ENCODE results near the gene GLI1.

The GLI1 gene

DNA sequence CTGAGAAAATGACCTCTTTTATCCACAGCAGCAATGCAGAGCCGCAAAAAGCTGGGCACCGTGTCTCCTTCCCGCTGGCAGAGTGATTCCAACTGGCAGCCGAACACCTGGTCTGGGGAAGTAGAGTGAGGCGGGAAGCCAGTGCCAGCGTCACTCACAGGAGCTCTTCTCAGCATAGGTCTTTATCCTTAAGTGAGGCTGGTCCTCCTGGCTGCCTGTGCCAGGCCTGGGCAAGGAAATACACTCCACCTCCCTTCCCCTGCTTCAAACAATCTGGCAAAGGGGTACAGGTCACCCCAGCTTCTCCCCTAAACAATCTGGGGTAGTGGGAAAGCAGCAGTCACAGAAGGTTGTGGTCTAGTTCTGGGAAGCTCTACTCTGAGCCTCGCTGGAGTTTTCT lies 15.3 kb downstream of the GLI1 start:
- H3K9me3 Mint-ChIP-seq: no peaks in the 10 kb centered on the region
- no peak for ATAC-seq
- peak overlapping the region; percentile 13 for H3K27ac Mint-ChIP-seq
- DNase-seq (ENCODE audit: low spot score in 2 of 2): no peak
- H3K4me3 Mint-ChIP-seq: peak overlapping the region; percentile 86
- peaks cover 78% of the 10 kb centered on the region for H3K4me1 Mint-ChIP-seq
- peaks cover 91% of the 10 kb centered on the region for H3K36me3 Mint-ChIP-seq

DNA sequence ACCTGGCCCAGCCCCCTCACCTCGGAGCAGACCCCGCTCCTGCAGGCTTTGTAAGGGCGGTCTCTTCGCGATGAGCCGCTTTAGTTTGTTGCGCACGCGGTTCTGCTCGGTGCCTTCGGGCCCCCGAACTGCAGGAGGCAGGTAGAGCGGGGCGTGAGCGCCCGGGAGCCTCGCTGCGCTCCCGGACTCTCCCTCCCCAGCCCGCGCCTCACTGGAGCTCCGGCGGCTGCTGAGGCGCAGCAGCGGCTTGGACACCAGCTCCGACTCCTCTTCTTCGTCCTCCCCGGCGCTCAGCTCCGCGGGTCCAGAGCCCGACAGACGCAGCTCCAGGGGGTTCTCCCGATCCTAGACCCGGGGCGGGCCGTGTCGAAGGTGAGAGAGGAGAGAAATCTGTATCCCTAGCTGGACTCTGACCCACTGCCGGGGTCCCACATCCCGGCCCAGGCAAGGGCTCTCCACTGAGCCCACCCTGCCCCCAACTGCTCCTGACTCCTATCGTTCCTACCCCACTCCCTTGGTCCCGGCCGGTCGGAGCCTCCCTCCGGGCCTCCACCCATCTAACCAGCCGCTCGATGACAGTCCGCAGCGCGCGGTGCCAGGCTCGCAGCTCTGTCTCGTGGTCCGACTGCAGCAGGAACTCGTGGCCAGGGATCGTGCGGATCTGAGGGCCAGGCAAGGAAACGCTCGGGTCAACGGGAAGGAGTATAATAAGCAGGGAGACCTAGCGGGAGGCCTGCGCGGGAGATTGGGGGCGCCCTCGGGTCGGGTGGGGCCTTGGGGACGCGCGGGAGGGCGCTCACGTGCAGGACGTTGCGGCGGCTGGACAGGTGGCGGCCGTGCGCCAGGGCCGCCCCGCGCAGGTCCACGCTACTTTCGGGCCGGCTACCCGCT lies 15.9 kb downstream of the GLI1 start:
- peaks cover 92% of the 10 kb centered on the region for H3K36me3 Mint-ChIP-seq

GRCh38 chr12:57476162-57476992 lies 16.8 kb downstream of the GLI1 start:
- DNase-seq (ENCODE audit: low spot score in 2 of 2) (peak; percentile 56 to 85), ATAC-seq (peak; percentile 57)
- peaks cover 86% of the 10 kb centered on the region for H3K4me1 Mint-ChIP-seq
- peak overlapping the region; percentile 86 for H3K4me3 Mint-ChIP-seq
- H3K9me3 Mint-ChIP-seq: no peaks in the 10 kb centered on the region
- H3K27ac Mint-ChIP-seq: peak overlapping the region; percentile 99
- peaks cover 88% of the 10 kb centered on the region for H3K36me3 Mint-ChIP-seq

More for the DNA sequence above, 15.9 kb downstream of the GLI1 start:
- Mint-ChIP-seq H3K4me1 (peaks cover 84% of the 10 kb centered on the region), H3K27ac (peak overlapping the region; percentile 99), H3K9me3 (no peaks in the 10 kb centered on the region), H3K4me3 (peak overlapping the region; percentile 86)
- DNase-seq (ENCODE audit: low spot score in 2 of 2): no peak
- ATAC-seq: no peak

DNA sequence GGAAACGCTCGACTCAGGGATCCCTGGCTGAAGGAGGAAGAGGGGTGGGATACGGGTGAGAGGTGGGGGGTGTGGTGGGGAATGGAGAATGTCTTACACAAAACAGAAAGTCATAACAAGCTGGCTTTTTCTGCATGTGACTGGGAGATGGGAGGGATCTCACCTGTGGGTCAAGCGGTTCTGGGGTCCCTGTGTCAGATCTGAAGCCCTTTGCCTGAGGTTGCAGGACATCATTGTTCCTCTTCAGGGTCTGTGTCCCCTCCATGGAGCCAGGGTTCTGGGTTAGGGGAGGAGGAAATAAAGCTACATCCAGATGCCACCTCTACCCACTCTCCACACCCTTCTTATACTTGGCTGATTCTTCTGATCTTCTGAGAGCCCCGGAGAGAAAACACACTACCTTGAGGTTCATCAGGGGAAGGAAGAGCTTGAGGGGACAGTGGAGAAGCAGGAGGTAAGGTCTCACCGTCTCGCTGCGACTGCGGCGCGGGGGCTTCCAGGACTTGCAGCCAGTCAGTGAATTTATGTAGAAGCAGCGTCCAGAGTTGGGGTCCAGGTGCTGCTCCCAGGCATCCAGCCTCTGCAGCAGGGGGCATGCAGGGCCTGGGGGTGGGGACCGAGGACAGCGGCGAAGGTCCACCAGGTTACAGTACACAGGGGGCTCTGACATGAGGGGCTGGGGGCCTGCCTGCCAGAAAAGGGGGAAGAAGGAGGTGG lies 17.6 kb downstream of the GLI1 start:
- peak overlapping the region; percentile 86 for H3K4me3 Mint-ChIP-seq
- peak overlapping the region; percentile 99 for H3K27ac Mint-ChIP-seq
- DNase-seq (ENCODE audit: low spot score in 2 of 2): no peak
- no peak for ATAC-seq
- no peaks in the 10 kb centered on the region for H3K9me3 Mint-ChIP-seq
- H3K4me1 Mint-ChIP-seq: peaks cover 86% of the 10 kb centered on the region
- H3K36me3 Mint-ChIP-seq: peaks cover 80% of the 10 kb centered on the region

- Mint-ChIP-seq H3K9me3 (no peaks in the 10 kb centered on the region), H3K27ac (peak overlapping the region; percentile 99), H3K4me1 (peaks cover 80% of the 10 kb centered on the region), H3K4me3 (peak overlapping the region; percentile 86), H3K36me3 (peaks cover 71% of the 10 kb centered on the region)
- ATAC-seq (peak; percentile 68), DNase-seq (ENCODE audit: low spot score in 2 of 2) (peak in 1 of 2 donors; percentile 75)
Observed at GRCh38 chr12:57477710-57478681, 18.4 kb downstream of the GLI1 start.

DNA sequence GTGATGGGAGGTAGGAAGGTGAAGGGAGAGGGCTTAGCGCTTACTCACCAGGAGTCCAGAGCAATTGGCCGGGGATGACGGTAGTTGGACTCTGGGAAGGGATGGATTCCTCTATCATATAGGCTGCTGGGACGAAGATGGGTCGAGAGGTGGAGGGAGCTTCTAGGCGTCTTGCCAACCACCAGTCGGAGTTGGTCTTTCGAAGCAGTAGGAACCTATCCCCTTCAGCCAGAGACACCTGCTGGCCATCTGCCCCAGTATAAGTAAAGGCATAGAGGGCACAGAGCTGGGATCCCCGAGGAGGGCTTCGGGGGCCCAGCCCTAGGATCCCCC lies 19.4 kb downstream of the GLI1 start:
- peak overlapping the region; percentile 99 for H3K27ac Mint-ChIP-seq
- peaks cover 71% of the 10 kb centered on the region for H3K4me1 Mint-ChIP-seq
- H3K9me3 Mint-ChIP-seq: no peaks in the 10 kb centered on the region
- peaks cover 61% of the 10 kb centered on the region for H3K36me3 Mint-ChIP-seq
- DNase-seq (ENCODE audit: low spot score in 2 of 2) (no peak), ATAC-seq (peak; percentile 0)
- peak overlapping the region; percentile 86 for H3K4me3 Mint-ChIP-seq

DNA sequence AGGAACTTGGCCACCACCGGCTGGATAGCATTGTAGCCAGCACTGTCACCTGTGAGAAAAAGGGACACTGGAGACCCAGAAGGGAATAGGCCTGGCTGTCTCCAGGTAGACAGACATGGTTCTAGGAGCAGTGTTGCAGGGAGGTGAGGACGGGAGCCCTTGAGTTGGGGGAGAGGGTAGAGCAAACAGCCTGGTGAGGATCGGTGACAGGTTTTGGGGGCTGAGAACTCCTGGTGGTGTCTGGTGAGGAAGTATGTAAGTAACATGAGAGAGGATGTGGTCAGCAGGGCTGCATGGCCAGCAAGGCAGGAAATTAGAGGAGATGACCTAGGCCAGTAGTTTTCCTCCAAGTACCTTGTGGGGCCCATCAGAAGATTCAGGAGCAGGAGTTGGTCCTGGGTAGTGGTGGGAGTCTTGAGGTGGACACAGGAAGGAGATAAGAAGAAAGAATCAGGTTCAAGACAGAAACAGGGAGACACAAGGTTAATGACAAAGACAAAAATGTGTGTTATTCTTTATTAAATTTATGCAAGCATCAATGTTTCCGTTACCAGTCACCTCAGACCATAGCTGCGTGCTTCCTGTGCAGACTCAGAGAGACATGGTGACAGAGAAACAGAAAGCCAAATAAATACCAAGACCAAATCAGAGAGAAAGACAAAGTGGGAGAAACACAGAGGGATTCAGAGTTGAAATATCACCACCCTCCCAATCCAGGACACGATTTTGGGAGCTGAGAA lies 20.0 kb downstream of the GLI1 start, which contains the start of gene ARHGAP9:
TSS of gene ARHGAP9 (minus strand) at position 491 of the 740 bp plus-strand sequence. CDS start at position 31, 460 bp downstream.
- peak in 1 of 2 donors; percentile 77 for DNase-seq (ENCODE audit: low spot score in 2 of 2)
- Mint-ChIP-seq H3K4me1 (peaks cover 66% of the 10 kb centered on the region), H3K4me3 (peak within 1 kb of the TSS; percentile 86), H3K36me3 (peaks cover 56% of the 10 kb centered on the region), H3K27ac (peak within 1 kb of the TSS; percentile 99), H3K9me3 (no peaks in the 10 kb centered on the region)
- ATAC-seq: peak; percentile 76

DNA sequence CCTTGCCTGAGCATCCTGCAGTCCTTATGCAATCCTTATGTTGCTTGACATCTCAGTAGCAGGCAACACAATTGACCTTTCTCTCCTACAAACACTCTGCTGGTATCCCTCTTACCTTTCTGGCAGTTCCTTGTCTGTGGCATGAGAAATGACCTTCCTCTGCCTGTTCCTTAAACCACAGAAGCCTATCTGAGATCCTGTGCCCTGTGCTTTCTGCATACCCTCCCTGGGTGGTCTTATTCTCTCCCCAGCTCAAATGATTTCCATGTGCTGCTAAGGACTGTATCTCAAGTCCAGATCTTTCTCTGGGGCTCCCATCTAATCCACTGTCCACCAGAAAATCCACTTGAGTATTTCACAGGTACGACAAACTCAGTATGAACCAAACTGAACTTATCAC lies 22.1 kb downstream of the GLI1 start:
- Mint-ChIP-seq H3K4me1 (peaks cover 53% of the 10 kb centered on the region), H3K9me3 (no peaks in the 10 kb centered on the region), H3K27ac (peak overlapping the region; percentile 99), H3K4me3 (peak overlapping the region; percentile 1), H3K36me3 (peaks cover 36% of the 10 kb centered on the region)
- ATAC-seq: no peak
- no peak for DNase-seq (ENCODE audit: low spot score in 2 of 2)

DNA sequence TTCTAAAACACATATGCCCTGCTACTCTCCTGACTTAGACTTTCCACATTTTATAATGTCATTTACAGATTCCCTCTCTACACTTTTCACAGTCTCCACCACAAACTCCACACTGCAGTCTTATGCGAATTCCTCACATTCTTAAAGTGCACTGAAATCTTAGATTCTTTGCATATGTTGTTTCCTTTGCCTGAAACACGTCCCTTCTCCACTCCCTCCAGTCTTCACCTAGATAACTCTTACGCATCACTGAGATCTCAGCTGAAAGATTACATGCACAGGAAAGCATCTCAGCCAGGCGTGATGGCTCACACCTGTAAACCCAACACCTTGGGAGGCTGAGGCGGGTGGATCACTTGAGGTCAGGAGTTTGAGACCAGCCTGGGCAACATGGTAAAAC lies 23.9 kb downstream of the GLI1 start:
- Mint-ChIP-seq H3K36me3 (peaks cover 35% of the 10 kb centered on the region), H3K4me1 (peaks cover 37% of the 10 kb centered on the region), H3K9me3 (no peaks in the 10 kb centered on the region), H3K27ac (no peak overlapping the region), H3K4me3 (no peak overlapping the region)
- DNase-seq (ENCODE audit: low spot score in 2 of 2): no peak
- no peak for ATAC-seq

- Mint-ChIP-seq H3K27ac (no peak overlapping the region), H3K9me3 (no peaks in the 10 kb centered on the region), H3K4me3 (no peak overlapping the region), H3K36me3 (peaks cover 39% of the 10 kb centered on the region), H3K4me1 (peaks cover 37% of the 10 kb centered on the region)
- ATAC-seq (no peak), DNase-seq (ENCODE audit: low spot score in 2 of 2) (no peak)
Observed at GRCh38 chr12:57485695-57486094, 26.1 kb downstream of the GLI1 start.

DNA sequence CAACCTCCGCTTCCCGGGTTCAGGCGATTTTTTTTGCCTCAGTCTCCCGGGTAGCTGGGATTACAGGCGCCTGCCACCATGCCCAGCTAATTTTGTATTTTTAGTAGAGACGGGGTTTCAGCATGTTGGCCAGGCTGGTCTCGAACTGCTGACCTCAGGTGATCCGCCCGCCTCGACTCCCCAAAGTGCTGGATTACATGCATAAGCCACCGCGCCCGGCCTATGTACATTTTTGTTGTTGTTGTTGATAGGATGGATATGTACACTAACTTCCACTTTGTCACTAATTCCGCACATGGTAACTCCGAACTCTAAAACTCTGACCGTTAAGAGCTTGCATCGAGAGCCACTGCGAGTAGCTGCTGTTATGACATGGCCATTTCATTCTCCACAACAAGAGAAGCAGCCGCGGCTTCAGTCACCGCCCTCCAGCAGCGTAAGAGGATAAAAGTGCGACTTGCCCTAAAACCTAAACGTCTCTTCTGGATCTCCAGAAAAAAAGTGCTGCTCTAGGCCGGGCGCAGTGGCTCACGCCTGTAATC lies 27.5 kb downstream of the GLI1 start:
- Mint-ChIP-seq H3K9me3 (no peaks in the 10 kb centered on the region), H3K4me3 (peak overlapping the region; percentile 88), H3K4me1 (peaks cover 34% of the 10 kb centered on the region), H3K27ac (peak overlapping the region; percentile 94), H3K36me3 (peaks cover 53% of the 10 kb centered on the region)
- ATAC-seq (no peak), DNase-seq (ENCODE audit: low spot score in 2 of 2) (no peak)

DNA sequence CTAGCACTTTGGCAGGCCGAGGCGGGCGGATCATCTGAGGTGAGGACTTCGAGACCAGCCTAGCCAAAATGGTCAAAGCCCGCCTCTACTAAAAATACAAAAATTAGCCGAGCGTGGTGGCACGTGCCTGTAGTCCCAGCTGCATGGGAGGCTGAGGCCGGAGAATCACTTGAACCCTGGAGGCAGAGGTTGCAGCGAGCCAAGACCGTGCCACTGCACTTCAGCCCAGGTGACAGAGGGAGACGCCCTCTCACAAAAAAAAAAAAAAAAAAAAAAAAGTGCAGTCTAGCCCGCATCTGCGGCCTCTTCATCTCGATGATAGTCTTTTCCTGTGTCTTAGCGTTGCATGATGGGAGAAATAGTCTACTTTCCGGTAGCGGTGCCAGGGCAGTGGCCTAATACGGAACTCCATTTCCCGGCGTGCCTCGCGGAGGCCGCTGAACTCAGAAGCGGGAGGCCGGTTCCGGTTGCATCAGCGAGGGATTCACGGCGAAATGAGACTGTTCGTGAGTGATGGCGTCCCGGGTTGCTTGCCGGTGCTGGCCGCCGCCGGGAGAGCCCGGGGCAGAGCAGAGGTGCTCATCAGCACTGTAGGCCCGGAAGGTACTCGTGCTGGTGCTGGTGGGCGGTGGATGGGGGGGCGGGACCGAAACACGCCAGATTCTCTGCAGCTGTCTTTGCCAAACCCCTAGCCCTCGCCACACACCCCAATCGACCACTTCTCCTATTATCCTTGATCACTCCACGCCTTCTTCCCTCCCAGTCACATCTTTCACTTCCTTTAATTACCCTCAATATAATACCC lies 28.2 kb downstream of the GLI1 start, which contains the start of gene MARS1:
TSS of gene MARS1 (plus strand) at position 472 of the 805 bp plus-strand sequence. CDS start at position 495, 23 bp downstream.
- Mint-ChIP-seq H3K27ac (peak within 1 kb of the TSS; percentile 94), H3K36me3 (peaks cover 60% of the 10 kb centered on the region)

More for the DNA sequence above, 28.2 kb downstream of the GLI1 start, which contains the start of gene MARS1:
- peak; percentile 79 to 91 for DNase-seq (ENCODE audit: low spot score in 2 of 2)
- Mint-ChIP-seq H3K9me3 (no peaks in the 10 kb centered on the region), H3K4me1 (peaks cover 37% of the 10 kb centered on the region), H3K4me3 (peak within 1 kb of the TSS; percentile 88)
- peak; percentile 98 for ATAC-seq

Measured in stimulated activated effector memory CD8-positive, alpha-beta T cell treated with anti-CD3 and anti-CD28 coated beads, Interleukin-12 subunit alpha, Interleukin-12 subunit beta, amount 100 ng/mL, for 72 hours (primary cell).